Stimulated activated CD8-positive, alpha-beta memory T cell treated with anti-CD3 and anti-CD28 coated beads, Interleukin-4, amount 100 ng/mL, for 24 hours (primary cell): ENCODE results near the gene RFPL1.
"Not testable (repeated sequence)": the region's sequence is repeated elsewhere in the genome, so short reads cannot be mapped to it uniquely, and the experiment has no call there.

Experiments
- DNase-seq: peaks from one replicate; pipeline ENCODE4 v3.0.0-alpha.2; 2020; ENCODE audit warnings: low read depth

The RFPL1 gene

GRCh38 chr22:29438283-29438682 is at the start of gene RFPL1:
TSS of gene RFPL1 (plus strand) at chr22:29438583.
- not testable (repeated sequence) for DNase-seq

DNA sequence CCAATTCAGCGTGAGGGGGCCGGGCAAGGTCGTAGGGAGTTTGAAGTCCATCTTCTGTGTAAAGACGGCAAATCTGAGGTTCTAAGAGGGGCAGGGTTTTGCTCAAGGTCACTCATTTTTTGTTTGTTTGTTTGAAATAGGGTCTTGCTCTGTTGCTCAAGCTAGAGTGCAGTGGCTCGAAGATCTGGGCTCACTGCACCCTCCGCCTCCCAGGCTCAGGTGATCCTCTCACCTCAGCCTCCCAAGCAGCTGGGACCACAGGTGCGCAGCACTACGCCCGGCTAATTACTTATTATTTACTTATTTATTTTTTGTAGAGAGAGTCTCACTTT is 49.7 kb upstream of the RFPL1 start:
- DNase-seq = no peak

GRCh38 chr22:29390270-29390669 is 48.1 kb upstream of the RFPL1 start:
- DNase-seq = no peak

GRCh38 chr22:29391546-29391945 is 46.8 kb upstream of the RFPL1 start:
- DNase-seq = no peak

DNA sequence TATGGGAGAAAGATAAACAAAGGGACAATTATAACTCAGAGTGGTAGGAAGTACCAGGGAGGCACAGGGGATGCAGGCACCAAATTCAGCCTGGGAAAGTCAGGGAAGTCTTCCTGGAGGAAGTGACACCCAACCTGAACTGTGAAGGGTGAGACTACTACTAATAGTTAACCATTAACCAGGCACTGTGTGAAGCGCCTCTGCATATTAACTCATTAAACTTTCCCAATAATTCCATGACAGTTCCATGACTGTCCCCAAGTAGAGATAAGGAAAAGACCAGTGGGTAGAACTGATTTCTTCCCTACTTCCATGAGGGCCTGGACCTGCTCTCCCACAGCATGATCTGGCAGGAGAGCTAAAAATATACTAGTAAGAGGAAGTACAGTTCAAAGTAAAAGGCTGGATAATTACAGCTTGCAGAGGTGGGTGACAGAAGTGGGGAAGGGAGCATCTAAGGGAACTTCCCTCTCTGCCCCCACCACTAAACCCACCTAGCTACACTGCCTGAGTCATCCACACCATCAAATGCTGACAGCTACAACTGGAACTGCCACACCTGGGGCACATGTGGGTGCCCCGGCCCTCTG is 45.3 kb upstream of the RFPL1 start:
- no peak for DNase-seq

DNA sequence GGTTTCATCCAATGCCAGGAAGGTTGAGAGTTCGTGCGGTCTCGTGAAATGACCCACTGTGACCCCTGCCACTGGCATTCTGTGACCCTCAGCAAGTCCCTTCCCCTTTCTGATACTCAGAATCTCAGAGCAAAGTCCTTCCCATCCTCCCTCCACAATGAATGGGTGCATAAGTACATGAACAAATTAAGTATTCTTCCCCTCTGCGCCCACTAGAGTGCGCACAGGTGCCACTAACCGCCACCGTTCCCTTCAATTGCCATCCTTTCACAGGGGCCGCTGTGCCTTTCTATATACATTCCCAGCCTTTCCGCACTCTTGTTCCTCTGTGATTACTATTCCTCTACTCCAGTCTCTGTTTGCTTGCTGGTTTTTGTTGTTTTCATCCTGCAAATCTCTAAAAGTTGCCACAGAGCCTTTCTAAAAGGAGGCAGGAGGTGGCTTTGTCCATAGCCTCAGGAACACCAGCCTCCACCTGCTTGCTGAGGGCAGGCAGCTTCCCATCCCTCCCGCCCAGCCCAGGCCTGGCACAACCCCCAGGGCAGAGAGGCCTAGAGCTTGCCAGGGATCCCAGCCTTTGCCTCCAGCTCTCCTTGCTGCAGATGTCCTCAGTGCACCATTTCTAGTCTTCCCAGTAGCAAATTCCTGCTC is 43.3 kb upstream of the RFPL1 start:
- peak; percentile 40 for DNase-seq

DNA sequence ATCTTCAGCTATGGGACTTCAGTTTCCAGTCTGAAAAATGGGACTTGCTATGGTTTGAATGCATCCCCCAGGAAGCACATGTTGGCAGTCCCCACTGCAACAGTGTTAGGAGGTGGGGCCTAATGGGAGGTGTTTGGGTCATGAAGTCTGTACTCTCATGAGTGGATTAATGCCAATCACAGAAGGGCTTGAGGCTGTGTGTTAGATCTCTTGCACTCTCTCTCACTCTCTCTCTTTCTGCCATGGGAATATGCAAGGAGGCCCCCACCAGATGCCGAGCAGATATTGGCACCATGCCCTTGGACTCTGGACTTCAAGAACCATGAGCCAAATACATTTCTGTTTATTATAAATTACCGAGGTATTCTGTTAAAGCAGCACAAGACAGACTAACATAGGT is 42.3 kb upstream of the RFPL1 start:
- DNase-seq = no peak

- DNase-seq = no peak
Measured at GRCh38 chr22:29397791-29398190, 40.6 kb upstream of the RFPL1 start.

- DNase-seq = no peak
Measured at GRCh38 chr22:29400576-29400975, 37.8 kb upstream of the RFPL1 start.

DNA sequence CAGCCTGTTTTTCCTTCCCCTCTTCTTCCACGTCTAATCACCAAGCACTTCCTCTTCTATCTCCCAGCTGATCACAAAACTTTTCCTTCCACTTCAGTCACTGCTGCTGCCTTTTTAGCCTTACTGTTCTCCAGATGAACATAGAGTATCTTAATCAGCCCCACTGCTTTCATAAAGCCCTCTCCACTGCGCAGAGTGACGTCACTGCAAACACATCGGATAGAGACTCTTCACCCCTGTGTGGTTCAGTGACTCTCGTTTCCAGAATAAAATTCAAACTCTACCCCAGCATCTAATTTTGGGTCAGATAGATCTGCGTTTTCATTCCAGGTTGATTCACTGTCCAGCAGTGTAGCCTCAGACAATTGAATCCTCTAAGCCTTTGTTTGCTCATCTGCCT is 36.8 kb upstream of the RFPL1 start:
- DNase-seq = not testable (repeated sequence)

DNA sequence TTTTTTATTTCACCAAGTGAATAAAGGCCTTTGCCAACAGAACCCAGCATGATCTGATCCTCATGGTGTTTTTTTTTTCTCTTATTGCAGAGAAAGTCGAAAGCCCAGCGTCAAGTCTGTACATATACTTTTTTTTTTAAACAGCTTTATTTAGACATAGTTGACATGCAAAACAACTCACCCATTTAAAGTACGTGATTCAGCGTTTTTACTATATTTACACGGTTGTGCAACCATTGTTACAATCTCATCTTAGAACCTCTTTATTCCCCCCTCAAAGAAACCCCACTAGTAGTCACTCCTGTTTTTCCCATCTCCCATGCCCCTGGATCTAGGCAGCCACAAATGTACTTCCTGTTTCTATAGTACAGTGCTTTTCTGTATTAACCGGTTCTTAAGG is 29.4 kb upstream of the RFPL1 start:
- DNase-seq = no peak

GRCh38 chr22:29411569-29412211 is 26.7 kb upstream of the RFPL1 start:
- not testable (repeated sequence) for DNase-seq

DNA sequence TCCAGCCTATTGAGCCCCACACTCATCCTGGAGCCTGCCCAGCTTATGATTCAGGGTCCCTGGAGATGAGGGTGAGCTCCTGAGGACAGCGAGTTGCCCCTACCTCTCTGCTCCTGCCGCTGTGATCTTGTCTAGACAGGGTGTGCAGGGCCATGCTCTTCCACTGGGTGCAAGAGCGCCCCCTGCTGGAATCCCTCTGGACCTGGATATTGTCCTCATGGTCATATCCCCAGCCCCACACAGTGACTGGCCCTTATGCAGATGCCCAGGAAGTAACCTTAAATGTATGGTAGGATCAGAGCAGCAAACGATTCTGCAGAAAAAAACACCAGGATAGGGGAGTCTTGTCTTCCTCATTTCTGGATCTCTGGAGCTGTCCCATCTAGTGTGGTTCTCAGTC is 25.6 kb upstream of the RFPL1 start:
- not testable (repeated sequence) for DNase-seq

- peak; percentile 29 for DNase-seq
Measured at GRCh38 chr22:29414951-29415591, 23.3 kb upstream of the RFPL1 start.

DNA sequence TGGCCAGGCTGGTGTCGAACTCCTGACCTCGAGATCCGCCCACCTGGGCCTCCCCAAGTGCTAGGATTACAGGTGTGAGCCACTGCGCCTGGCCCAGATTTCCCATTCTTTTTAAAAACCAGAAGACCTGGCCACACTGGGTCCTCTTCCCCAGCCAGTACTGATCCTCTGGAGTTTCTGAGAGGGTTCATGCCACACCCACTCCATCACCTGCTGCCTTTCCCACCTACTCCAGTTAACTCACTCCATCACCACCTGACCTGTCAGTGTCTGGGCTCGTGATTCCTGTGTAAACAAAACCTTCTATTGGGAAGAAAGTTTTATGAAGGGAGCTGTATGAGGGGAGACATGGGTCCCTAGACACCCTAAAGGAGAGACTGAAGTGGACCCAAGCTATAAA is 19.7 kb upstream of the RFPL1 start:
- DNase-seq = not testable (repeated sequence)

DNA sequence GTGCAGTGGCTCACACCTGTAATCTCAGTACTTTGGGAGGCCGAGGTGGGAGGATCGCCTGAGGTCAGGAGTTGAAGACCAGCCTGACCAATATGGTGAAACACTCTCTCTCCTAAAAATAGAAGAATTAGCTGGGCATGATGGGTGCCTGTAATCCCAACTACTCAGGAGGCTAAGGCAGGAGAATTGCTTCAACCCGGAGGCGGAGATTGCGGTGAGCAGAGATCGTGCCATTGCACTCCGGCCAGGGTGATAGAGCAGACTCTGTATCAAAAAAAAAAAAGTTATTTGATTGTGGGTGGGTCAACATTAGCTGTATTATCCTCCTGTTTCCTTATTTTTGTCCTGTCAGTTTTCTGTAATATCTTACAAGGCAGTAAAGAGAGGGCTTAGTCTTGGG is 11.9 kb upstream of the RFPL1 start:
- no peak for DNase-seq

- DNase-seq = no peak
Measured at GRCh38 chr22:29427176-29427760, 11.1 kb upstream of the RFPL1 start.

DNA sequence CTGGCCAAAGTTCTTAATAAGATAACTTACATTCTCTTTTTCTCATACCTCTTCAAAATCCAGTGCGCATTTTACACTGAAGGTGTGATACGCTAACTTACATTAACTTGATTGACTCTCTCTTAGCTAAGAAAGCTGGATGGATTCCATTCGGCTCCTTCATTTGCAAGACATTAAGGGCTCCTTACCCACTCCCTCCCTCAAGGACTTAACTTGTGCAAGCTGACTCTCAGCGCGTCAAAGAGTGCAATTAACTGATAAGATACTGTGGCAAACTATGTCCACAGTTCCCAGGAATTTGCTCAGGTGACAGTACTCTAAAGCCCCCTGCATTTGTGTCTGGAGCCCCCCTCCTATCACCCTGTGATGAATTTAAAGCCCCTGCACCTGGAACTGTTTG is 6.4 kb upstream of the RFPL1 start:
- DNase-seq = no peak

DNA sequence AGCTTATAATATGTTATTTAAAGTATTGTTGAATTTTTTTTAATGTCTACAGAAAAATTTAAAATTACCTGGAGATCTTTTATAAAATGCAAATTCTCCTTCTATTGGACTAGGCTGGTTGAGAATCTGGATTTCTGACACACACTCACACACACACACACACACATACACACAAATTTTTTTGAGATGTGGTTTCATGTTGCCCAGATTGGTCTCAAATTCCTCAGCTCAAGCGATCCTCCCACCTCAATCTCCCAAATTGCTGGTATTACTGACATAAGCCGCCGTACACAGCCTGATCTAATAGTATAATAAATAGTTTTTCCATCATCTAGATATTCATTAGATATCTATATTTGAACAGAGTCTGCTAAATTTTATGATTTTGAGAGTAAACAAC is 4.5 kb upstream of the RFPL1 start:
- DNase-seq = no peak

DNA sequence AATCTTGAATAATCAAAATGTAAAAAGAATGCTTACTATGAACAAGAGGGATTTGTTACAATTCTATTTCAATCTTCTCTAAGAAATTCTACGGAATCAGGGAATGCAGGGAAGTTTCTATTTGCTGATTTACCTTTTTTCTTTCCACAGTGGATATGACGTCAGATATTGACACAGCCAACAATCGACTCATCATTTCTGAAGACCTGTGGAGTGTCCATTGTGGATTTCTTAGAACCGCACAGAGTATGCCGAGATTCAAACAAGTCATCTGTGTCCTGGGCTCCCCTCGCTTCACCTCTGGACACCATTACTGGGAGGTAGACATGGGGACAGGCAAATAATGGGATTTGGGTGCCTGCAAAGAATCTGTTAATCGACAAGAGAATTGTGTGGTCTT is 4.1 kb upstream of the RFPL1 start:
- no peak for DNase-seq

GRCh38 chr22:29435236-29436136 is 2.9 kb upstream of the RFPL1 start:
- DNase-seq = no peak

GRCh38 chr22:29442976-29443375 is 4.6 kb downstream of the RFPL1 start:
- no peak for DNase-seq
